Psoas muscle (tissue), 8 donors: ENCODE data around the gene DNAJC28. TPM values are rescaled to one million over a fixed set of nuclear protein-coding genes. Genes with fewer than 3 reads are reported as not detected.
"Not testable (repeated sequence)": the region's sequence is repeated elsewhere in the genome, so short reads cannot be mapped to it uniquely, and the experiment has no call there.

ENCODE experiments used
- ATAC-seq, 4 donors: fragments of 200-7000 bp; cut with Tn5 transposase; one replicate each; pipeline ENCODE4 v1.9.1; 2020; ENCODE audit warnings: moderate library complexity in 3 of 4, mild to moderate bottlenecking in 2 of 4
- DNase-seq, 2 donors: peaks; one replicate each; pipeline ENCODE4 v3.0.0-alpha.2; 2020
- H3K27ac ChIP-seq: fragments of 200-600 bp; one replicate; pipeline ENCODE4 v1.8.0; 2022
- H3K27me3 ChIP-seq, 3 donors: fragments of 200-600 bp in 1 of 3; one replicate each; pipeline versions ENCODE4 v1.6.1 to v1.8.0; 2013 to 2022; ENCODE audit warnings: low read length in 2 of 3, mild to moderate bottlenecking in 2 of 3, moderate library complexity in 1 of 3; ENCODE audit not compliant: insufficient read depth in 3 of 3
- H3K36me3 ChIP-seq, 2 donors: fragments of 200-600 bp in 1 of 2; one replicate each; pipeline versions ENCODE4 v1.6.1 to v1.8.0; 2013 to 2022; ENCODE audit warnings: low read depth in 1 of 2, mild to moderate bottlenecking in 1 of 2, moderate library complexity in 1 of 2; ENCODE audit not compliant: insufficient read depth in 1 of 2
- H3K4me1 ChIP-seq: fragments of 200-600 bp; one replicate; pipeline ENCODE4 v1.8.0; 2022
- H3K4me3 ChIP-seq: fragments of 200-600 bp; one replicate; pipeline ENCODE4 v1.8.0; 2022; ENCODE audit warnings: mild to moderate bottlenecking
- H3K9me3 ChIP-seq: fragments of 200-600 bp; one replicate; pipeline ENCODE4 v1.8.0; 2022
- WGBS, 3 donors: extraction: QIAGEN DNeasy Blood & Tissue Kit; methylation state at CpG; one replicate each; pipeline versions ENCODE4 v1.1.6 to v1.1.7; 2013; 5-methylcytosine and 5-hydroxymethylcytosine counted together
- intact Hi-C, 2 donors: fragments of 100-400 bp; cut with DNase I; formaldehyde crosslinking; loops; one replicate each; pipeline versions ENCODE4 v1.11.0 to v1.14.2; 2022
- polyA plus RNA-seq, 3 donors: library from polyadenylated mRNA; stranded (reverse); fragments of 200-250 nt; gene quantifications; one replicate each; pipeline ENCODE4 v1.2.3, GENCODE V29; 2013
- total RNA-seq, 4 donors: library from RNA; stranded (reverse); fragmentation: NEBNext Ultra II Directional in 2 of 4; extraction: Animal tissue kit (Norgen Biotek cat#: 25700) in 2 of 4; gene quantifications; one replicate each; pipeline versions ENCODE4 v1.2.1 to v1.2.4, GENCODE V29; 2021 to 2023
- TF ChIP-seq, protein P1 (sequence below): fragments of 200-600 bp; IDR thresholded peaks from one replicate; pipeline ENCODE4 v1.8.0; 2022; ENCODE audit warnings: antibody characterized with exemption
- donor health status: healthy with polysubstance abuse.
- donor health status: DM: no; HTN: no; CAD: no; lungs with moderate emphysema.
- donor health status: Bipolar disorder and iron deficiency.
- donor health status: healthy.
- donor health status: DM: yes; HTN: yes; CAD: no.
- donor health status: DM: no; HTN: no; CAD: no.
- donor health status: DM: no; HTN: no; CAD: no.
- donor health status: DM: yes; HTN: yes; CAD: no.

DNAJC28 gene
- total and polyA plus RNA-seq, 7 donors, result 2.9 to 7.6 (median 3.2) TPM

DNA sequence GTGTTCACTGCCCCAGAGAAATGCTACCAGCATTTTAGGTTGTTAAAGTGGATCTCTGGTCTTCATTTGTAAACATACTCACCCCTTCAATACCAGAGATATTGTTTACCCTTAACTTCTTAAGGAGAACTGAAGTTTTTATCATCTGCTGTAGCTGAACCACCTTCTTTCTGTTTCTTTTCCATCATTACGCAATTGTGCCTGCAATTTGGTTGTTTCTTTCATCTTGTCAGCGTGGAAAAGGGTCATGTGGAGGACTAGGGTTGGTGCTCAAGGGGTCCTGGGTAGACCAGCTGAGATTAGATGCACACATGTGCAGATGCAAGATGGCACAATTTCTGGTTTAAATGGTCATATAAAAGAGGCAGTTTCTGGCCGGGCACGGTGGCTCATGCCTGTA lies 27.4 kb upstream of the DNAJC28 start:
- Histone ChIP-seq H3K9me3 (no peaks in the 10 kb centered on the region), H3K27ac (no peak overlapping the region), H3K27me3 (no peaks in the 10 kb centered on the region), H3K4me3 (no peak overlapping the region), H3K36me3 (peaks cover 8 to 97% of the 10 kb centered on the region in 2 donors), H3K4me1 (no peaks in the 10 kb centered on the region)
- DNase-seq, result no peak
- TF ChIP-seq, protein P1, sequence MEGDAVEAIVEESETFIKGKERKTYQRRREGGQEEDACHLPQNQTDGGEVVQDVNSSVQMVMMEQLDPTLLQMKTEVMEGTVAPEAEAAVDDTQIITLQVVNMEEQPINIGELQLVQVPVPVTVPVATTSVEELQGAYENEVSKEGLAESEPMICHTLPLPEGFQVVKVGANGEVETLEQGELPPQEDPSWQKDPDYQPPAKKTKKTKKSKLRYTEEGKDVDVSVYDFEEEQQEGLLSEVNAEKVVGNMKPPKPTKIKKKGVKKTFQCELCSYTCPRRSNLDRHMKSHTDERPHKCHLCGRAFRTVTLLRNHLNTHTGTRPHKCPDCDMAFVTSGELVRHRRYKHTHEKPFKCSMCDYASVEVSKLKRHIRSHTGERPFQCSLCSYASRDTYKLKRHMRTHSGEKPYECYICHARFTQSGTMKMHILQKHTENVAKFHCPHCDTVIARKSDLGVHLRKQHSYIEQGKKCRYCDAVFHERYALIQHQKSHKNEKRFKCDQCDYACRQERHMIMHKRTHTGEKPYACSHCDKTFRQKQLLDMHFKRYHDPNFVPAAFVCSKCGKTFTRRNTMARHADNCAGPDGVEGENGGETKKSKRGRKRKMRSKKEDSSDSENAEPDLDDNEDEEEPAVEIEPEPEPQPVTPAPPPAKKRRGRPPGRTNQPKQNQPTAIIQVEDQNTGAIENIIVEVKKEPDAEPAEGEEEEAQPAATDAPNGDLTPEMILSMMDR, result no peak
- intact Hi-C loops, result loop anchor here in 1 of 2 donors (10.0 kb wide), 1 partner anchor 46 kb away; no protein-coding TSS in a partner anchor
- ATAC-seq, result no peak
- WGBS, 3 donors, result 94 to 97% (median 96%) methylated on average over 4 of the region's 4 CpGs

DNA sequence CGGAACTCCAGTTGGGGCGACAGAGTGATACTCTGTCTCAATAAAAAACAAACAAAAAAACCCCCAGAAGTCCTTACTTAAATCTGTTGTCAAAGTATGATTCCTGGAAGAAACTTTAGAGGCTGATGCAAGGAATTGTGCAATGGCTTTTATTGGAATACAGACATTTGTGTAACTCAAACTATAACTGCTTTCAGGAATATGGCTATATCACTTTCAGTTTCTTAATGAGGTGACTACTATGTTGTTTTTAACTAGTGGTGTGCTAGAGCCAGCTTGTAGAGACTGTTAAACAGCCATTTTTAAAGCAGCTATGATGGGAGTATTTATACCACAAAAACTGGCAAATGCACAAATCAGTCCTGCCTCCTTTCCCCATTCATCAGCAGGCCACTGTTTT lies 22.7 kb upstream of the DNAJC28 start:
- TF ChIP-seq, protein P1, result no peak
- H3K9me3 ChIP-seq, result no peaks in the 10 kb centered on the region
- ATAC-seq, result no peak
- no peak overlapping the region for H3K27ac ChIP-seq
- H3K4me3 ChIP-seq, result no peak overlapping the region
- peaks cover 11 to 97% of the 10 kb centered on the region in 2 donors for H3K36me3 ChIP-seq
- H3K27me3 ChIP-seq, result no peaks in the 10 kb centered on the region
- 94 to 97% (median 96%) methylated on average over 2 of the region's 2 CpGs for WGBS, 3 donors
- no peak for DNase-seq
- intact Hi-C loops, result loop anchor here in 1 of 2 donors (10.0 kb wide), 1 partner anchor 51 kb away; no protein-coding TSS in a partner anchor
- H3K4me1 ChIP-seq, result no peaks in the 10 kb centered on the region

DNA sequence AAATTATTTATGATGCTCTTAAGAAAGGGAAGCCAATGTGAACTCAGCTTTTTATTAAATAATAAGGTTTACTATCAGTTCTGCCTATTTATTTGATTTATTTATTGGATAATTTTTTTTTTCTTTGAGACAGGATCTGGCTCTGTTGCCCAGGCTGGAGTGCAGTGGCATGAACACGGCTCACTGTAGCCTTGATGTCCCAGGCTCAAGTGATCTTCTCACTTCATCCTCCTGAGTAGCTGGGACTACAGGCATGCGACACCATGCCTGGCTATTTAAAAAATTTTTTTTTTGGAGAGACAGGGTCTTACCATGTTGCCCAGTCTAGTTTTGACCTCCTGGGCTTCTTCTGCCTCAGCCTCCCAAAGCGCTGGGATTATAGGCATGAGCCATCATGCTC lies 21.0 kb upstream of the DNAJC28 start:
- intact Hi-C loops, result loop anchor here in 1 of 2 donors (10.0 kb wide), 1 partner anchor 52 kb away; no protein-coding TSS in a partner anchor
- no peak overlapping the region for H3K27ac ChIP-seq
- TF ChIP-seq, protein P1, result no peak
- H3K4me1 ChIP-seq, result no peaks in the 10 kb centered on the region
- no peak overlapping the region for H3K4me3 ChIP-seq
- ATAC-seq (no peak), DNase-seq (no peak)
- WGBS, 3 donors, result 96 to 99% (median 98%) methylated on average over 3 of the region's 3 CpGs
- H3K9me3 ChIP-seq, result no peaks in the 10 kb centered on the region
- no peaks in the 10 kb centered on the region for H3K27me3 ChIP-seq
- peaks cover 11 to 97% of the 10 kb centered on the region in 2 donors for H3K36me3 ChIP-seq

DNA sequence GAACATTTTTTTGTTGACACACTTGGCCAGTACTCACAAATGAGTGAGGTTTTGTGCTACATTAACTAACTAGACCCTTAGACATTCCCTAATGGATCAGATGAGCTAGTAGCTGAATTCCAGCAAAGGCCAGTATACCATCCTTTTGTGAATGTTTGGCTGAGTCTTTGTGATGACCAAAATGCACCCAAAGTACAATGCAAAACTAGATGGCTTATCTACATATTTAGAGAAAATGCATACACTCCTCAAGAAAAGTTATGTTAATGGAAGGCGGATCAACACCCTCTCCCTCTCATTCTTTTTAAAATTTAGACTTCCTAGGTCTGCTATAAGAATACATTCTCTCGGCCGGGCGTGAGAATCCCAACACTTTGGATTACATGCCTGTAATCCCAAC lies 20.1 kb upstream of the DNAJC28 start:
- 95 to 96% (median 96%) methylated on average over 4 of the region's 4 CpGs for WGBS, 3 donors
- Histone ChIP-seq H3K4me3 (no peak overlapping the region), H3K4me1 (no peaks in the 10 kb centered on the region), H3K27me3 (no peaks in the 10 kb centered on the region), H3K27ac (no peak overlapping the region), H3K36me3 (peaks cover 4 to 95% of the 10 kb centered on the region in 2 donors), H3K9me3 (no peaks in the 10 kb centered on the region)
- intact Hi-C loops, result loop anchor here in 1 of 2 donors (10.0 kb wide), 1 partner anchor 53 kb away; no protein-coding TSS in a partner anchor
- DNase-seq, result no peak
- TF ChIP-seq, protein P1, result no peak
- no peak for ATAC-seq

DNA sequence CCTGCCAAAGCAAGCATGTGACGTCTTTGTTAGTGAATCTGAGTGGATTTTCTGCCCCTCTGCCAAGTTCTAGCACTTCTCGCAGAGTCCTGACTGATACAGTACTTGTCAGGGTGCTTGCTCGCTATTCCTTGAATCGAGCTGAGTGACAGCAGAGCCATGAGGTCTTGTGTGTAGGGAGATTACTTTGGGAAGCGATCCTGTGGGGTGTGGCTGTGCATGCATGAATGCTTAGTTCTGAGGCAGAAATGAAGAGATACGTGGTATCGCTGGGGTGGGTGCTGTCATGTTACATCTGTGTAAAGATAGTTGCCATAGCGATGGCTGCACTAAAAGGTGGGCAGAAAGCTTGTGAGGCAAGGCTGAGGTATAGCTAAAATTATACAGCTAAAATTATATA lies 19.3 kb upstream of the DNAJC28 start:
- no peak overlapping the region for H3K27ac ChIP-seq
- peaks cover 4 to 88% of the 10 kb centered on the region in 2 donors for H3K36me3 ChIP-seq
- TF ChIP-seq, protein P1, result no peak
- H3K4me3 ChIP-seq, result no peak overlapping the region
- ATAC-seq, result no peak
- H3K9me3 ChIP-seq, result no peaks in the 10 kb centered on the region
- H3K4me1 ChIP-seq, result no peaks in the 10 kb centered on the region
- intact Hi-C loops, result loop anchor here in 1 of 2 donors (10.0 kb wide), 1 partner anchor 54 kb away; no protein-coding TSS in a partner anchor
- 95 to 96% (median 96%) methylated on average over 8 of the region's 8 CpGs for WGBS, 3 donors
- DNase-seq, result no peak
- no peaks in the 10 kb centered on the region for H3K27me3 ChIP-seq

DNA sequence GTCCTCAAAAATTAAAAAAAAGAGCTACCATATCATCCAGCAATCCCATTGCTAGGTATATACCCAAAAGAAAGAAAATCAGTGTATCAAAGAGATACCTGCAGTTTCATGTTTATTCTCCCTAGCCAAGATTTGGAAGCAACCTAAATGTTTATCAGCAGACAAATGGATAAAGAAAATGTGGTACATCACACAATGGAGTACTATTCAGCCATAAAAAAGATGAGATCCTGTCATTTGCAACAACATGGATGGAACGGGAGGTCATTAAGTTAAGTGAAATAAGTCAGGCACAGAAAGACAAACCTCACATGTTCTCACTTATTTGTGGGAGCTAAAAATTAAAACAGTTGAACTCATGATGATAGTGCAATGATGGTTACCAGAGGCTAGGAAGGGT lies 15.5 kb upstream of the DNAJC28 start:
- H3K4me3 ChIP-seq, ATAC-seq, H3K9me3 ChIP-seq, H3K4me1 ChIP-seq, H3K27me3 ChIP-seq, intact Hi-C loops, DNase-seq, H3K27ac ChIP-seq: not testable (repeated sequence)
- WGBS, 3 donors, result 93 to 100% (median 97%) methylated on average over 1 of the region's 1 CpG
- H3K36me3 ChIP-seq, result peaks cover 4 to 82% of the 10 kb centered on the region in 2 donors
